Hepatic stellate cell (primary cell): ENCODE measurements around the gene CCDC148.

Experiments
- DNase-seq: peaks from one replicate; pipeline ENCODE4 v3.0.0; 2011; ENCODE audit warnings: low spot score

Gene CCDC148

GRCh38 chr2:158456309-158457066, at the start of gene CCDC148, which contains the start of gene PKP4:
TSS of gene CCDC148 (minus strand) at chr2:158456753. CDS start at chr2:158456439, 314 bp downstream.
TSS of gene PKP4 (plus strand) at chr2:158456952. CDS start at chr2:158533185, 76,233 bp downstream.
- peak; percentile 95 for DNase-seq

- DNase-seq, result no peak
Observed at GRCh38 chr2:158505448-158505934, 48.9 kb upstream of the CCDC148 start.

- DNase-seq, result no peak
Observed at GRCh38 chr2:158504088-158504487, 47.5 kb upstream of the CCDC148 start.

DNA sequence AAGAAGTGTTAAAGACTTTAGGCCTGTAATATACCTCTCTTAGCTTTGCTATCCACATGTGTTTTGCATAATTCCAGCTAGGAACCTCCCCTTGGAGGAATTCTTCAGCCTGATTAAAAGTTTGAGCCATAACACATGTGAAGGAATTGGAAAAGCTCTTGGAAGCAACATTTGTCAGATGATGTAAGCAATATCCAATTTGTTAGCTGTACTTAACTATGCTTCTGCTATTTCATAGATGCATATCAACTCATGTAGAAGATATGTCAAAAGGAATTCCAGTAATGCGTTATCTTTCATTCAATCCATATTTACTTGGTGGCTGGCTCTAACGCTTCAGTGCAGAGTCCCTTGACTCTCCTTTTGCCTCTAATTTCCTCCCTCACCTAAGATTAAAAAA, 46.4 kb upstream of the CCDC148 start:
- DNase-seq, result peak; percentile 43

DNA sequence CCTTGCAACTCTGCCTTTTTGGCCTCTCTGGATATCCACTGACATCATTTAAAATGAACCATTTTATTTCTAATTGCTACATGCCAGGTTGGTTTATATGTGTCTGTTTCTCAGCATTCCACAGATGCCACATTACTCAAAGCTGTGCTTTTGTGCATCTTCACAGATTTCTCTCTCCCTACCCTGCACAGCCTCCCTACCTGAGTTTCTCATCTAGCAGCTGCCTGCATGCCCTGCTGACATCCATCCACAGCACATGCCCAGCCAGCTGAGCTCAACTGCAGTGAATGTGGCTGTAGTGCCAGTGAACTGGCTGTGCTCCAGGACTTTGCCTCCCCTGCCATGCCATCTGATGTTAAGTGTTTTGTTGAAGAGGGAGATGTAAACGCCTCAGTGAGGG, 44.7 kb upstream of the CCDC148 start:
- no peak for DNase-seq

- no peak for DNase-seq
Observed at GRCh38 chr2:158500333-158500732, 43.8 kb upstream of the CCDC148 start.

DNA sequence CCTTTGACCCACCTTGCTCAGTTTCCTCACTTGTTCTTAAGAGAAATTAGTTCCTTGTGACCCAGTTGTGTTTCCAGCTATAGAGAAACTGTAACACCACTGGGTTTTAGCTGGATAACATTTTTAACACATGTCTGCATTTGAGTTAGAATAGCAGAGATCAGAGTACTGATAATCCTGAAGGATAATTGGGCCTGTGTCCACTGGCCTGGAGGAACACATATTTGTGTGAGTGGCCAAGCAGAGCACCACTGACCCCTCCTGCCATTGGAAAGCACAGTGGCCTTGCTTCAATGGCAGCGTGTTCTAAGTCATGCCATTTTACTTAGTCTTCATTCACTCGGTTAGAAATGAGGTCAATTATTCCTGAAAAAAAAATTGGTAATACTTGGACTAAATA, 42.8 kb upstream of the CCDC148 start:
- DNase-seq, result no peak

DNA sequence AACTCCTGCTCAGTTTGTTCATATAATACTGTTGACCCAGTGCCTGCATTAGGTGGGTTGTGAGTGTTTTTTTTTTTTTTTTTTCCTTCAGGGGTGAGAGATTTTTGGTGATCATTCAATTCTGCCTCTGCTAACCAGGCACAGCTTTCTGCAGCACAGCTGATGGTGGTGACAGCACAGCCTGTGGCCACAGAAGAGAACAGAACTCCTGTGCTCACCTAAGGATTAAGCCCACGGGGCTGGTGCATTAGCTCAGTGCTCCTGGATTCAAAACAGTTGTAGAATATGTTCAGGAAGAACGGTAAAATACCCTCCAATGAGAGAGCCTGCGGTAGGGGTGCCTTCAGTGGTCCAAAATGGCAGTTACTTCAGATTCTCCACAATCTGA, 42.2 kb upstream of the CCDC148 start:
- no peak for DNase-seq

DNA sequence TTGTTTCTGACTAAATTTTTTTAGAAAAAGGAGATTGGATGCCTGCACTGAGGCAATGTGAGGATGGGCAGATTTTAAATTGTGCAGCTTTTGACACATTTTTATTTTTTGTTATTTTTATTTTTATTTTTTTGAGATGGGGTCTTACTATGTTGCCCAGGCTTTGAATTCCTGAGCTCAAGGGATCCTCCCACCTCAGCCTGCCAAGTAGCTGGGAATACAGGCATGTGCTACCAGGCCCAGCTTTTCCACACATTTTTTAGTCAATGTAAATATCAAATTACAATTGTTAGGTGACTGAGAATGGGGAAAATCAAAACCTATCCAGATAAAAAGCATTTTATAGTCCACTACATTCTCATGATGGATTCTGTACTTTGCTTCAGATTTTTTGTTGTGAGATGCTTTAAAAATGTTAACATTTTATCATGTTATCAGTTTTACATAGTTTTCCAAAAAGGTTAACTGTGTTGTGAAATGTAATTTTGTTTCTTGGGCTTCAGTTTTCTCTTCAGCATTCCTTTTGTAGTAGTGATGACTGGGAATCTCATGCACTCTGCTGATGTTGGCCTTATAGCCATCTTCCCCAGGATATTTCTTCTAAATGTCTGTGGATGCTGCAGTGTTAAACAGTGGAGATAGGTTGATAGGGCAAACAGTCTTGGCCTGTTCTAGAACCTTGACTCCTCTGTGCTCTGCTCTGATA, 41.6 kb upstream of the CCDC148 start:
- DNase-seq, result peak; percentile 12

- no peak for DNase-seq
Observed at GRCh38 chr2:158497486-158497885, 40.9 kb upstream of the CCDC148 start.

DNA sequence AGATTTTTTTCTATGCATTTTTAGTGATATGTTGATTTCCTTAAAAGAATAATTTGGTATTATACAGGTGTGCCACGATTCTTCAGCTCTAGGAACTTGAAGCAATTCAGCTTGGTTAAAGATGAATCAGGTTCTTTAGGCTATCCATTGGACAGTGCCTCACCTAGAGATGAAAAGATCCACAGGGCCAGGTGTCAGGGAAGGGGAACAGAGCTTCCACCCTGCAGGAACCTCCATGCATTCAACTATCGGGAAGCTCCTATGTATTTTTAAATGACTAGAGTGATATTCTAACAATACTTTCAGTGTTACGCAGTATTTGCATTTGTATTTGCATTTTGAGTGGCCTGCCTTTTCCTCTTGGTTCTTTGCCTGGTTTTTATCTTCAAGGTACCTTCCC, 40.4 kb upstream of the CCDC148 start:
- no peak for DNase-seq

- DNase-seq, result peak; percentile 41
Observed at GRCh38 chr2:158495175-158495574, 38.6 kb upstream of the CCDC148 start.

- no peak for DNase-seq
Observed at GRCh38 chr2:158493458-158493857, 36.9 kb upstream of the CCDC148 start.

GRCh38 chr2:158491072-158491471, 34.5 kb upstream of the CCDC148 start:
- DNase-seq, result no peak

- no peak for DNase-seq
Observed at GRCh38 chr2:158489366-158490112, 33.0 kb upstream of the CCDC148 start.

GRCh38 chr2:158488442-158489216, 32.1 kb upstream of the CCDC148 start:
- DNase-seq, result no peak

DNA sequence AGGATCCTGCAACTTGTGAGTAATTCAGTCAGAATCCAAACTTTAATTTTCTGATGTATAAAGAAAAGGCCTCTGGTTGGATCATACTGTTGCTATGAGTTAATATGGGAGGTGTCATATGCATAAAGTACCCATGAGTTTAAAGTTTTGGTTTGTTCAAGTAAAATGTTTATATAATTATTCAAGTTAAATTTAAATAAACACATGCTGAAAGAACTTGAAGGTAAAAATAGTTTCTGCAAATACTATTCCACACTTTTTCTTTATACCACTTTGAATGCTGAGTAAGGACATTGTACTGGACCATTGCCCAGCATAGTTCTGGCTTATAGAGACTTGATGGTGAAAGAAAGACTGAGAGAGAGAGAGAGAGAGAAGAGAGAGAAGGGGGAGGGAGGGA, 30.9 kb upstream of the CCDC148 start:
- DNase-seq, result peak; percentile 28

DNA sequence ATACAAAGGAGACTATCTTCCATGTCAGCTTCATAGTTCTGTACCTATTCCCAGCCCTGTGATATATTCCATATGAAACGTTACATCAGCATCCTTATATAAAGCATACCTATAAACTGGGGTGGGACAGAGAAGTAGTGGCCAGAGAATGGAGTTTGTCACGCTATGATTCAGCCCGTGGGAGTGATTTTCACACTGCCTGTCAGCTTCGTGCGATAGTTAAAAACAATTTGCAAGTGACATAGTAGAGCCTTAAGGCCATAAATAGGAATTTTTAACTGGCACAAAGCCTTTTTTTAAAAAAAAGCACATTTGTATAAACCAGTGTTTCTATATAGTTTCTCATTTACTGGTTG, 30.4 kb upstream of the CCDC148 start:
- no peak for DNase-seq

GRCh38 chr2:158486150-158486969, 29.8 kb upstream of the CCDC148 start:
- DNase-seq, result no peak

DNA sequence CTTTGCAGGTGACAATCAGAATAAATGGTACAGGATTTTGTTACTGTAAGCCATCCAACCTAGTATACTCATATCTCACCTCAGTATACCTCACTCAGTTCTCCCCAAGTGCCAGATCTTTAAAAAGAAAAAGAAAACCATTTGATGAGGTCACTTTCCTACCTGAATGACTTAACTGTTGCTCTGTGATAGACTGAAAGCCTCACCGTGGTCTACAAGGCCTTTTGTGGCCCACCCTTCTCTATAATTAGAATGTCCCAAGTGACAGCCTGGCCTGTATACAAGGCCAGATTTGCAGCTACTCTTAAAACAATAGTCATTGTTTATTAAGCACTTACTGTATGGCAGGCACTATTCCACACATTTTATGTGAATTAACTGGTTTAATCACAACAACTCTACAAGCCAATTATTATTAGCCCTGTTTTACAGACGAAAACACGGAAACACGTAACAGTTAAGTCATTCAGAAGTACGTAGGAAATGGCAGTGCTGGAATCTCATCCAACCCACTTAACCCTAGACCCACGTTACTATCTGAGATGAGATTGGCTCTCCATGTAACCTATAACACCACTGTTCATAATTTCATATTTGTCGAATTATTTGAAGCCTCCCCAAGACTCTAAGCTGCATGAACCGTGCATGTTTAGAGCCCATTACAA, 28.5 kb upstream of the CCDC148 start:
- DNase-seq, result no peak
